HepG2 (cell line): ENCODE measurements around the gene SYNE3. TPM values are rescaled to one million over a fixed set of nuclear protein-coding genes. Genes with fewer than 3 reads are reported as not detected.

Source experiments
- ASH2L ChIP-seq: fragments of 300-600, 200-600 bp; sonication (generic); IDR thresholded peaks from 2 replicates; pipeline ENCODE4 v1.7.0; 2017; ENCODE audit warnings: low read depth, mild to moderate bottlenecking, moderate library complexity, mixed read lengths, low read length; ENCODE audit not compliant: insufficient read length
- EEA1 ChIP-seq: sonication (generic); formaldehyde crosslinking; IDR thresholded peaks from 2 replicates; pipeline ENCODE4 v1.5.1; 2020; ENCODE audit warnings: mild to moderate bottlenecking, missing genetic modification reagents, borderline replicate concordance
- ESRRA ChIP-seq: sonication (generic); formaldehyde crosslinking; IDR thresholded peaks from 2 replicates; pipeline ENCODE4 v1.5.1; 2020; ENCODE audit warnings: mild to moderate bottlenecking, low read depth, missing genetic modification reagents
- KDM6A ChIP-seq: IDR thresholded peaks from 2 replicates; pipeline ENCODE4 v1.6.1; 2016; ENCODE audit warnings: low read depth
- MAX ChIP-seq: IDR thresholded peaks from 2 replicates; pipeline ENCODE4 v1.6.1; 2012; ENCODE audit warnings: inconsistent platforms
- NCOR1 ChIP-seq: fragments of 200-600 bp; sonication (generic); IDR thresholded peaks from 2 replicates; pipeline ENCODE4 v1.7.0; 2017; ENCODE audit warnings: antibody characterized with exemption, low read length, borderline replicate concordance
- PAXIP1 ChIP-seq: sonication (generic); formaldehyde crosslinking; conservative IDR thresholded peaks from 2 replicates; pipeline ENCODE4 v1.4.0; 2020; ENCODE audit warnings: mild to moderate bottlenecking, missing genetic modification reagents, moderate library complexity
- PITX1 ChIP-seq: sonication (generic); formaldehyde crosslinking; IDR thresholded peaks from 2 replicates; pipeline ENCODE4 v1.5.1; 2020; ENCODE audit warnings: mild to moderate bottlenecking, missing genetic modification reagents
- POGK ChIP-seq: sonication (generic); formaldehyde crosslinking; conservative IDR thresholded peaks from 2 replicates; pipeline ENCODE4 v1.8.0; 2022; ENCODE audit warnings: mild to moderate bottlenecking, moderate library complexity, missing genetic modification reagents
- SNAI1 ChIP-seq: sonication (generic); formaldehyde crosslinking; IDR thresholded peaks from 2 replicates; pipeline ENCODE4 v1.5.0; 2020; ENCODE audit warnings: mild to moderate bottlenecking, missing genetic modification reagents, borderline replicate concordance
- SNRNP70 ChIP-seq: fragments of 200-400 bp; formaldehyde crosslinking; IDR thresholded peaks from 2 replicates; pipeline ENCODE4 v1.6.1; 2017; ENCODE audit warnings: mild to moderate bottlenecking, low read depth, low read length, moderate library complexity
- SP1 ChIP-seq, 2 experiments: fragments of 450-650 bp in 1 of 2; sonication (generic) in 1 of 2; formaldehyde crosslinking in 1 of 2; IDR thresholded peaks; 2 replicates each; pipeline versions ENCODE4 v1.4.0 to v1.6.1; 2016 to 2020; ENCODE audit warnings: missing genetic modification reagents in 1 of 2
- TCF12 ChIP-seq, 2 experiments: fragments of 450-650 bp in 1 of 2; sonication (generic) in 1 of 2; formaldehyde crosslinking in 1 of 2; IDR thresholded peaks; 2 replicates each; pipeline versions ENCODE4 v1.6.1 to v1.8.0; 2017 to 2022; ENCODE audit warnings: antibody characterized with exemption in 1 of 2, mild to moderate bottlenecking in 1 of 2, missing genetic modification reagents in 1 of 2, moderate library complexity in 1 of 2
- TEAD3 ChIP-seq: optimal IDR thresholded peaks from 2 replicates; pipeline ENCODE3; 2016; ENCODE audit warnings: borderline replicate concordance
- ZNF34 ChIP-seq: sonication (generic); formaldehyde crosslinking; IDR thresholded peaks from 2 replicates; pipeline ENCODE4 v1.4.0; 2020; ENCODE audit warnings: mild to moderate bottlenecking, missing genetic modification reagents, borderline replicate concordance
- ZNF784 ChIP-seq: sonication (generic); formaldehyde crosslinking; IDR thresholded peaks from 2 replicates; pipeline ENCODE4 v1.5.1; 2020; ENCODE audit warnings: missing genetic modification reagents, mild to moderate bottlenecking, borderline replicate concordance
- ZNF878 ChIP-seq: sonication (generic); formaldehyde crosslinking; IDR thresholded peaks from 2 replicates; pipeline ENCODE4 v1.8.1; 2023; ENCODE audit warnings: mild to moderate bottlenecking, missing genetic modification reagents, moderate library complexity
- polyA plus RNA-seq, 8 experiments: library from polyadenylated mRNA; depleted of rRNA in 3 of 8; stranded (reverse) in 7 of 8; unstranded in 1 of 8; fragments of >200 nt; fragmentation: Illumina TruSeq in 4 of 8; extraction: Trizol in 4 of 8; gene quantifications; 2 replicates each; pipeline versions ENCODE4 v1.2.1 to v1.2.3, GENCODE V29; 2011 to 2016; ENCODE audit warnings: low read depth in 4 of 8, missing spikeins in 1 of 8, mixed read lengths in 1 of 8; ENCODE audit not compliant: insufficient read depth in 1 of 8
- total RNA-seq, 5 experiments: library from RNA; depleted of rRNA; stranded (reverse); fragments of >200 nt; fragmentation: Illumina TruSeq; extraction: Trizol; gene quantifications; 2 replicates each; pipeline ENCODE4 v1.2.3, GENCODE V29; 2016; ENCODE audit warnings: low read depth in 1 of 5

SYNE3 gene
- total and polyA plus RNA-seq, 2 of the 13 experiments (the other 11 are each of a cell fraction or from before 2014, with no cell fraction given): 7.8 to 8.0 TPM

- TF ChIP-seq EEA1 (CRISPR knock-in tag): no peak
- TF ChIP-seq SNAI1 (CRISPR knock-in tag): 0 out of 2 replicates have a peak, but pooled peaks have one; percentile 34
- TF ChIP-seq NCOR1: peak; percentile 68; the same call in 1 of the 2 replicates
- no peak for TF ChIP-seq SP1 (IDR thresholded peaks at IDR 0.05)
- TF ChIP-seq SP1 (CRISPR knock-in tag; IDR thresholded peaks at IDR 0.05): 0 out of 2 replicates have a peak, but pooled peaks have one; percentile 18
- TF ChIP-seq ZNF878: peak; percentile 74; the same call in 1 of the 2 replicates
- peak; percentile 86 for TF ChIP-seq TEAD3 (CRISPR knock-in tag)
- no peak for TF ChIP-seq TCF12 (IDR thresholded peaks at IDR 0.05)
- peak; percentile 67; the same call in 1 of the 2 replicates for TF ChIP-seq TCF12 (CRISPR knock-in tag; IDR thresholded peaks at IDR 0.05)
- TF ChIP-seq SNRNP70: no peak
- peak; percentile 45; the same call in 1 of the 2 replicates for TF ChIP-seq MAX
- peak; percentile 77; the same call in 1 of the 2 replicates for TF ChIP-seq ESRRA
- no peak for TF ChIP-seq ZNF34
- no peak for TF ChIP-seq ZNF784 (CRISPR knock-in tag)
- TF ChIP-seq PITX1 (CRISPR knock-in tag): peak; percentile 95
- TF ChIP-seq KDM6A (CRISPR knock-in tag): peak; percentile 62; the same call in 1 of the 2 replicates
- peak; percentile 41 for TF ChIP-seq ASH2L
- peak; percentile 87 for TF ChIP-seq PAXIP1 (CRISPR knock-in tag)
- 0 out of 2 replicates have a peak, but pooled peaks have one; percentile 59 for TF ChIP-seq POGK (CRISPR knock-in tag)
These were observed 21.0 kb upstream of the SYNE3 start (continued) for GRCh38 chr14:95537298-95538089.
